H9 (cell line): ENCODE measurements around the gene TMTC1. TPM values are rescaled to one million over a fixed set of nuclear protein-coding genes. Genes with fewer than 3 reads are reported as not detected.

Experiments used
- DNase-seq: peaks from one replicate; pipeline ENCODE4 v3.0.0-alpha.2; 2017
- H2AFZ ChIP-seq: one replicate; pipeline ENCODE4 v1.6.1; 2013; ENCODE audit warnings: mild to moderate bottlenecking, low read length, control low read depth, moderate library complexity
- H2AK5ac ChIP-seq: 2 replicates; pipeline ENCODE4 v1.6.1; 2013; ENCODE audit warnings: low read length, control low read depth, mixed read lengths; ENCODE audit not compliant: insufficient read length
- H2BK120ac ChIP-seq: one replicate; pipeline ENCODE4 v1.6.1; 2013; ENCODE audit warnings: low read depth, mild to moderate bottlenecking, low read length, control low read depth, inconsistent platforms; ENCODE audit not compliant: poor library complexity, severe bottlenecking
- H2BK12ac ChIP-seq: 2 replicates; pipeline ENCODE4 v1.6.1; 2013; ENCODE audit warnings: low read length, control low read depth, mixed read lengths, low read depth; ENCODE audit not compliant: insufficient read length
- H2BK15ac ChIP-seq: 2 replicates; pipeline ENCODE4 v1.6.1; 2013; ENCODE audit warnings: low read depth, low read length, control low read depth
- H2BK20ac ChIP-seq: one replicate; pipeline ENCODE4 v1.6.1; 2013; ENCODE audit warnings: low read depth, mild to moderate bottlenecking, low read length, control low read depth, inconsistent platforms; ENCODE audit not compliant: poor library complexity, severe bottlenecking
- H2BK5ac ChIP-seq: 2 replicates; pipeline ENCODE4 v1.6.1; 2013; ENCODE audit warnings: low read length, control low read depth, mixed read lengths; ENCODE audit not compliant: insufficient read length
- H3K14ac ChIP-seq: 2 replicates; pipeline ENCODE4 v1.6.1; 2013; ENCODE audit warnings: low read length, control low read depth; ENCODE audit not compliant: insufficient read depth
- H3K18ac ChIP-seq: 2 replicates; pipeline ENCODE4 v1.6.1; 2013; ENCODE audit warnings: low read depth, mild to moderate bottlenecking, mixed read lengths, low read length, control low read depth; ENCODE audit not compliant: insufficient read length
- H3K23ac ChIP-seq: 2 replicates; pipeline ENCODE4 v1.6.1; 2013; ENCODE audit warnings: low read length, control low read depth, mixed read lengths, low read depth; ENCODE audit not compliant: insufficient read length
- H3K23me2 ChIP-seq: 2 replicates; pipeline ENCODE4 v1.6.1; 2013; ENCODE audit warnings: low read depth, mild to moderate bottlenecking, mixed read lengths, low read length, control low read depth; ENCODE audit not compliant: insufficient read length, poor library complexity, severe bottlenecking
- H3K27ac ChIP-seq: 2 replicates; pipeline ENCODE4 v1.5.1; 2013; ENCODE audit warnings: low read length, control low read depth, mixed read lengths, low read depth; ENCODE audit not compliant: insufficient read length
- H3K27me3 ChIP-seq: 2 replicates; pipeline ENCODE4 v1.6.1; 2013; ENCODE audit warnings: low read length, control low read depth, inconsistent platforms; ENCODE audit not compliant: insufficient read depth
- H3K4ac ChIP-seq: 2 replicates; pipeline ENCODE4 v1.6.1; 2013; ENCODE audit warnings: low read depth, mild to moderate bottlenecking, control low read depth, inconsistent platforms, low read length, moderate library complexity
- H3K4me1 ChIP-seq: 2 replicates; pipeline ENCODE4 v1.6.1; 2013; ENCODE audit warnings: low read length, control low read depth, inconsistent platforms; ENCODE audit not compliant: insufficient read depth
- H3K4me2 ChIP-seq: 2 replicates; pipeline ENCODE4 v1.6.1; 2013; ENCODE audit warnings: low read length, control low read depth, mixed read lengths; ENCODE audit not compliant: insufficient read length, insufficient read depth
- H3K56ac ChIP-seq: 2 replicates; pipeline ENCODE4 v1.6.1; 2013; ENCODE audit warnings: low read depth, mild to moderate bottlenecking, mixed read lengths, low read length, control low read depth; ENCODE audit not compliant: insufficient read length
- H3K79me1 ChIP-seq: 2 replicates; pipeline ENCODE4 v1.6.1; 2013; ENCODE audit warnings: low read depth, mild to moderate bottlenecking, moderate library complexity, low read length, control low read depth, inconsistent platforms; ENCODE audit not compliant: insufficient read depth, poor library complexity, severe bottlenecking
- H3K79me2 ChIP-seq: 2 replicates; pipeline ENCODE4 v1.6.1; 2013; ENCODE audit warnings: low read length, control low read depth, inconsistent platforms; ENCODE audit not compliant: insufficient read depth
- H3K9ac ChIP-seq: 2 replicates; pipeline ENCODE4 v1.6.1; 2013; ENCODE audit warnings: low read length, control low read depth, mixed read lengths; ENCODE audit not compliant: insufficient read length; ENCODE audit errors: extremely low read depth
- H3K9me3 ChIP-seq: one replicate; pipeline ENCODE4 v1.6.1; 2013; ENCODE audit warnings: low read depth, low read length, inconsistent platforms; ENCODE audit not compliant: control insufficient read depth
- H3T11ph ChIP-seq: one replicate; pipeline ENCODE4 v1.6.1; 2013; ENCODE audit warnings: mild to moderate bottlenecking, low read length, control low read depth, inconsistent platforms
- H4K20me1 ChIP-seq: one replicate; pipeline ENCODE4 v1.6.1; 2013; ENCODE audit not compliant: control insufficient read depth, insufficient read length, insufficient read depth
- H4K5ac ChIP-seq: 2 replicates; pipeline ENCODE4 v1.6.1; 2013; ENCODE audit warnings: low read depth, mild to moderate bottlenecking, mixed read lengths, low read length, control low read depth; ENCODE audit not compliant: insufficient read length
- H4K8ac ChIP-seq: replicated peaks from 2 replicates; pipeline ENCODE4 v1.6.1; 2013; ENCODE audit warnings: low read length, control low read depth, mixed read lengths, low read depth; ENCODE audit not compliant: insufficient read length
- H4K91ac ChIP-seq: 2 replicates; pipeline ENCODE4 v1.6.1; 2013; ENCODE audit warnings: low read depth, mild to moderate bottlenecking, moderate library complexity, mixed read lengths, low read length, control low read depth; ENCODE audit not compliant: insufficient read length
- H3K27ac Mint-ChIP-seq, 3 experiments: 2 replicates in 2 of 3; 3 replicates in 1 of 3; pipeline ENCODE4 v1.8.0; 2020 to 2021; ENCODE audit warnings: mixed read lengths in 3 of 3, mild to moderate bottlenecking in 1 of 3, moderate library complexity in 1 of 3
- H3K27me3 Mint-ChIP-seq: 2 replicates; pipeline ENCODE4 v1.8.0; 2021; ENCODE audit warnings: low read depth, mild to moderate bottlenecking, moderate library complexity, mixed read lengths
- H3K36me3 Mint-ChIP-seq, 3 experiments: 2 replicates in 2 of 3; 3 replicates in 1 of 3; pipeline ENCODE4 v1.8.0; 2020 to 2021; ENCODE audit warnings: low read depth in 3 of 3, mixed read lengths in 3 of 3; ENCODE audit not compliant: insufficient read depth in 1 of 3
- H3K4me1 Mint-ChIP-seq, 2 experiments: 2 replicates each; pipeline ENCODE4 v1.8.0; 2020; ENCODE audit warnings: mixed read lengths in 2 of 2
- H3K4me3 Mint-ChIP-seq, 2 experiments: 2 replicates in 1 of 2; 3 replicates in 1 of 2; pipeline ENCODE4 v1.8.0; 2020 to 2021; ENCODE audit warnings: mild to moderate bottlenecking in 2 of 2, mixed read lengths in 2 of 2, moderate library complexity in 1 of 2
- H3K9me3 Mint-ChIP-seq, 2 experiments: 2 replicates in 1 of 2; 3 replicates in 1 of 2; pipeline ENCODE4 v1.8.0; 2020; ENCODE audit warnings: mild to moderate bottlenecking in 2 of 2, mixed read lengths in 2 of 2, moderate library complexity in 1 of 2
- WGBS: extraction: QIAGEN DNeasy Blood & Tissue Kit; methylation state at CpG from one replicate; pipeline ENCODE4 v1.1.7; 2013; ENCODE audit warnings: missing lambda C conversion rate, low lambda C conversion rate, mixed read lengths; ENCODE audit not compliant: insufficient read length; ENCODE audit errors: extremely low coverage; 5-methylcytosine and 5-hydroxymethylcytosine counted together
- total RNA-seq: library from RNA; stranded (reverse); gene quantifications from 2 replicates; pipeline ENCODE4 v1.2.1, GENCODE V29; 2021
- TF ChIP-seq, protein P1 (sequence below): fragments of 200-600 bp; sonication (generic); conservative IDR thresholded peaks from 3 replicates; pipeline ENCODE4 v1.8.0; 2021; ENCODE audit warnings: antibody characterized with exemption, mild to moderate bottlenecking

TMTC1 gene
- total RNA-seq, 1 experiment from 2014 or later, result 16.1 TPM

DNA sequence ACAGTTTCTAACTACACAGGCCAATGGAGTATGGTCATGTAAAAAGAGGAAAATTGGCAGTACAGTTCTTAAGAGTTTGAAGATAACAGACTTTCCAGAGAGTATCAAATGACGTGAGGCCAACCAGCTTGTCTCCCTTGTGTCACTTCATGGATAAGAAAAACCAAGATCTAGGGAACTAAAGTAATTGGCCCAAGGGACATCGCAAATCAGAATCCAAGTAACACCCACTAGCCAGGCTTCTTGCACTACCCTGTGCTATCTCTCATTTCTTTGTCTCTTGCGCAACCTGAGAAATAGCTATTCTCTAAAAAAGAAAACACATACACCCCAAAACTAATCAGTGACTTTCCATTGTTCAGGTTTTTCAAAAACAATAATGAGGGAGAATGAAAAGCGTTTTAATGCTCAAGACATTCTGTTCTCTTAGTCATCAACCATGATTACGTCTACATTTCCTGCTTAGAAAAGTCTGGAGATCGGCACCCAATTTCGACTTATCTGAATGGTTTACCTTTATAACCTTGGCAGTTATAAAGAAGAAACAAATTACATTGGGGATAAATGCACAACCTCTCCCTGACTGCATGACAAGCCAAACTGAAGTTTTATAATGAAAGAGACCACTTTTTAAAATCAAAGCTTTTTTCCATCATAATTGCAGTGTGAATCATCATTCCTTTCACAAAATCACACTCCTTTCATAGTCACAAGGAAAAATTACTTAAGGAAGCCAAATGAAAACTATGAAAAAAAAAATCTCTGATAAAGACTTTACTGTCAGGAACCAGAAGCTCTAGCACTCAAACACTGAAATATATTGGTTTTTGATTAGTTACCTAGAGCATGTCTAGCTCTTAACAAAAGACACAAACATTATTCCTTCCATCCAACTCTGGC, 42.1 kb downstream of the TMTC1 start:
- Histone ChIP-seq H4K91ac (no peak overlapping the region), H3K56ac (no peak overlapping the region), H3K79me2 (no peaks in the 10 kb centered on the region), H2BK5ac (no peak overlapping the region), H3T11ph (no peak overlapping the region), H3K23me2 (no peaks in the 10 kb centered on the region), H2BK15ac (no peak overlapping the region), H3K4me2 (no peak overlapping the region), H4K20me1 (no peaks in the 10 kb centered on the region), H3K27ac (no peak overlapping the region), H2AFZ (no peak overlapping the region), H3K79me1 (no peaks in the 10 kb centered on the region), H2AK5ac (no peak overlapping the region), H3K9ac (no peak overlapping the region), H4K8ac (no peak overlapping the region), H3K14ac (no peak overlapping the region), H3K27me3 (no peaks in the 10 kb centered on the region), H3K9me3 (no peaks in the 10 kb centered on the region), H3K4me1 (no peaks in the 10 kb centered on the region; the same call in 1 of the 2 replicates), H3K23ac (no peak overlapping the region), H4K5ac (no peak overlapping the region), H3K18ac (no peak overlapping the region), H2BK12ac (no peak overlapping the region), H2BK20ac (no peak overlapping the region), H3K4ac (no peak overlapping the region), H2BK120ac (no peak overlapping the region)
- TF ChIP-seq, protein P1, sequence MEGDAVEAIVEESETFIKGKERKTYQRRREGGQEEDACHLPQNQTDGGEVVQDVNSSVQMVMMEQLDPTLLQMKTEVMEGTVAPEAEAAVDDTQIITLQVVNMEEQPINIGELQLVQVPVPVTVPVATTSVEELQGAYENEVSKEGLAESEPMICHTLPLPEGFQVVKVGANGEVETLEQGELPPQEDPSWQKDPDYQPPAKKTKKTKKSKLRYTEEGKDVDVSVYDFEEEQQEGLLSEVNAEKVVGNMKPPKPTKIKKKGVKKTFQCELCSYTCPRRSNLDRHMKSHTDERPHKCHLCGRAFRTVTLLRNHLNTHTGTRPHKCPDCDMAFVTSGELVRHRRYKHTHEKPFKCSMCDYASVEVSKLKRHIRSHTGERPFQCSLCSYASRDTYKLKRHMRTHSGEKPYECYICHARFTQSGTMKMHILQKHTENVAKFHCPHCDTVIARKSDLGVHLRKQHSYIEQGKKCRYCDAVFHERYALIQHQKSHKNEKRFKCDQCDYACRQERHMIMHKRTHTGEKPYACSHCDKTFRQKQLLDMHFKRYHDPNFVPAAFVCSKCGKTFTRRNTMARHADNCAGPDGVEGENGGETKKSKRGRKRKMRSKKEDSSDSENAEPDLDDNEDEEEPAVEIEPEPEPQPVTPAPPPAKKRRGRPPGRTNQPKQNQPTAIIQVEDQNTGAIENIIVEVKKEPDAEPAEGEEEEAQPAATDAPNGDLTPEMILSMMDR, result no peak
- Mint-ChIP-seq H3K36me3 (peaks cover 7 to 17% (median 11%) of the 10 kb centered on the region in 3 experiments; a peak in 5 of 7 replicates), H3K4me1 (peaks cover 16 to 20% of the 10 kb centered on the region in 2 experiments), H3K27ac (no peak overlapping the region), H3K27me3 (no peaks in the 10 kb centered on the region), H3K4me3 (no peak overlapping the region), H3K9me3 (no peaks in the 10 kb centered on the region)
- no CpG with 5 or more reads among the region's 7 CpGs for WGBS
- no peak for DNase-seq
